ENCODE measurements around the gene EHD2.
A peak's percentile ranks its signal among the peaks of the same experiment; 100 is the strongest.
"Not testable (repeated sequence)": the region's sequence is repeated elsewhere in the genome, so short reads cannot be mapped to it uniquely, and the experiment has no call there.

EHD2 gene

DNA sequence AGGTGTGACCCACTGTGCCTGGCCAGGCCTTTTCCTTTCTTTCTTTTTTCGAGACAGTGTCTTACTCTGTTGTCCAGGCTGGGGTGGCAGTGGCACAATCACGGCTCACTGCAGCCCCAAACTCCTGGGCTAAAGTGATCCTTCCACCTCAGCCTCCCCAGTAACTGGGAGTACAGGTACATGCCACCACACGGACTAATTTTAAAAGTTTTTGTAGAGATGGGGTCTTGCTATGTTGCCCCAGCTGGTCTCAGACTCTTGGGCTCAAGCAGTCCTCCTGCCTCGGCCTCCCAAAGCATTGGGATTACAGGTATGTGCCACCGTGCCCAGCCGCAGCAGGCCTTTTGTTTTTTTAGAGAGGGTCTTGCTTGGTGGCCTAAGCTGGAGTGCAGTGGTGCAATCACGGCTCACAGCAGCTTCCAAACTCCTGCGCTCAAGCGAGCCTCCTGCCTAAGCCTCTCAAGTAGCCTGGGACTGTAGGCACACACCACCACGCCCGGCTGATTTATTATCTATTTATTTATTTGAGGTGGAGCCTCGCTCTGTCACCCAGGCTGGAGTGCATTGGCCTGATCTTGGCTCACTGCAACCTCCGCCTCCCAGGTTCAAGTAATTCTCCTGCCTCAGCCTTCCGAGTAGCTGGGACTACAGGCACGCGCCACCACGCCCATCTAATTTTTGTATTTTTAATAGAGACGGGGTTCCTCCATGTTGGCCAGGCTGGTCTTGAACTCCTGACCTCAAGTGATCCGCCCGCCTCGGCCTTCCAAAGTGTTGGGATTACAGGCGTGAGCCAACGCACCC is 64.2 kb downstream of the EHD2 start:
- not testable (repeated sequence) for DNase-seq

DNA sequence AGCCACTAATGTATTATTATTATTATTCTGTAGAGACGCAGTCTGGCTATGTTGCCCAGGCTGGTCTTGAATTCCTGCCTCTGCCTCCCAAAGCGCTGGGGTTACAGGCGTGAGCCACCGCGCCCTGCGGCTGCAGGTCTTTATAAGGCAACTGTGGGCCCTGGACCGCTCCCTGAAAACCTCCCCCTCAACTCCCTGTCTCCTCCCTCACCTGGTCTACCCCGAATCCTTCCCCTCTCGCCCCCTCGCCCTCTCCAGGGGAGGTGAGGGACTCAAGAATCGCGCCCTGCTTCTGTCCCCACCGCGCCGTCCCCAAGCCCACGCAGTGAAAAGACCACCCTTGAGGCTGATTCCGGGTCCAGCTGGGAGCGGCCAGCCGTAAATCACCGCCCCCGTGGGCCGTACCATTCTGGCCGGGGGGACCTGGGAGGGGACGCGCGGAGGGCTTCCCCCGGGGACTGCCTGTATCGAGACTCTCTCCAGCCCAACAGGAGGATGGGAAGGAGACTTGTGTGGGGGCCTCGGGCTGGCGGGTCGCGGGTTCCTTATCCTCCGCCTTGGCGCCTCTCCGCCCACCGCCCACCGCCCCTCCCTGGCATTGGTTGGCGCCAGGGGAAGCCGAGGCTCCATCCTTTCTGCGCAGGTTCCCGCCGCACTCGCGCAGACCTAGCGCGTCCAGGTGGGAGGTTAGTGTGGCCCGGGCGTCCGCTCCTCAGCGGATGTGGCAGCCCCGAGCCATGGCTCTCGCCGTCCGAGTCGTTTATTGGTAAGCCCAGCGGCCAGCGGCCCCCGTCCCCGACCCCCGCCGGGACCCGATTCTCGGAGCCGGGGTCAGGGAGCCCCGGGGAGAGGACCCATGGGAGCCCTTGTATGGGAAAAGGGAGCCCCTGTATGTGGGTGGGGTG is 65.1 kb downstream of the EHD2 start, which contains the start of gene SELENOW:
SELENOW (plus strand) TSS at position 655 of the 905 bp plus-strand sequence; CDS start at position 738, 83 bp downstream.
- DNase-seq, result peak; percentile 43 to 77

DNA sequence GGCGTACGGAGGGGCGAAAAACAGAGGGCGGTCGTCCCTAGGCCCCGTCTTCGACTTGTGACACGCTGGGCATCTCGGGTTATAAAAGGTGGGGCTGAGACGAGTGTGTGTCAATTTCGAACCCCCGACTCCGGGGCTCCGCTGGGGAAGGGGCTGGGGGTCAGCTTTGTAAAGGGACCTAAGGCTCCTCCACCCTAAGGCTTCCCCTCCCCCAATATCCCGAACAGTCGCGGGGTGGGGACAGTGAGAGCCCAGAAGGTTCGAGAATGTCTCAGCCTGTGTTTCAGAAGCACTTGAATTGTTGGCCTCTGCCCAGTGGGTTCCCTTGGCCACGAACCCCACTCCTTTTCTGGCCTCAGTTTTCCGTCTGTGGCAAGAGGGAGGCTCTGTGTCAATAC is 65.7 kb downstream of the EHD2 start:
- DNase-seq, result no peak

DNA sequence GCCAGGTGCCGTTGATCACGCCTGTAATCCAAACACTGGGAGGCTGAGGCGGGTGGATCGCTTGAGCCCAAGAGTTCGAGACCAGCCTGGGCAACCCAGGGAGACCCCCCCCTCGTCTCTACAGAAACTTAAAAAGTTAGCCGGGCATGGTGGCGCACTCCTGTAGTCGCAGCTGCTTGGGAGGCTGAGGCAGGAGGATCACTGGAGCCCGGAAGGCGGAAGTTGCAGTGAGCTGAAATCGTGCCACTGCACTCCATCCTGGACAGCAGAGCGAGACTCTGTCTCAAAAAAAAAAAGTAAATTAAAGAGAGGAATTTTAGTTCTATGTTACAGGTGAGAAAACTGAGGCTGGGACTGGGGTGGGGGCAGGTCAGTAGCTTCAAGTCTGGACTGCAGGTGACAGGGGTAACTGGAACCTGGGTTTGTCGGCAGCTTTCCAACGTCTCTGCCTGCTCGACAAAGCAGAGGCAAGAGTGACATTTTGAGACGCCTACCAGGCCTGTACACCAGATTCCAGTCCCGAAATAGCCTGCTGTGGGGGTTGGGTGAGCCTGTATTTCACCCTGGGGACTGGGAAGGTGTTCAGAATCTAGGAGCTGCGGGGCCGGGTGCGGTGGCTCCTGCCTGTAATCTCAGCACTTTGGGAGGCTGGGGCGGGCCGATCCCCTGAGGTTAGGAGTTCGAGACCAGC is 66.4 kb downstream of the EHD2 start:
- DNase-seq, result no peak

DNA sequence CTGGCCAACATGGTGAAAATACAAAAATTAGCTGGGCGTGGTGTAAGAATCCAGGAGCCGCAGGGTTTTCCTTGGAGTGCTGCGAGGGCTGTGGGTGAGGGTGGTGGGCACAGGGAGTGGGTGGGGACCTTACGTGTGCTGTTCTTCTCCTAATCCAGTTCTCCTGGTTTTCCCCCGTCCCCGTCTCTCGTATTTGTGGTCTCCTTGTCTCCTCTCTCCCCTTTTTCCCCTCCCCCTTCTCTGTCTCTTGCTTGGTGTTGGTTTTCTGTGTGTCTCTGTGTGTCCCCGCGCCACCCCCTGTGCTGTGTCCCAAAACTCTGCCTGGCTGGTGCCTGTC is 67.0 kb downstream of the EHD2 start:
- no peak for DNase-seq

DNA sequence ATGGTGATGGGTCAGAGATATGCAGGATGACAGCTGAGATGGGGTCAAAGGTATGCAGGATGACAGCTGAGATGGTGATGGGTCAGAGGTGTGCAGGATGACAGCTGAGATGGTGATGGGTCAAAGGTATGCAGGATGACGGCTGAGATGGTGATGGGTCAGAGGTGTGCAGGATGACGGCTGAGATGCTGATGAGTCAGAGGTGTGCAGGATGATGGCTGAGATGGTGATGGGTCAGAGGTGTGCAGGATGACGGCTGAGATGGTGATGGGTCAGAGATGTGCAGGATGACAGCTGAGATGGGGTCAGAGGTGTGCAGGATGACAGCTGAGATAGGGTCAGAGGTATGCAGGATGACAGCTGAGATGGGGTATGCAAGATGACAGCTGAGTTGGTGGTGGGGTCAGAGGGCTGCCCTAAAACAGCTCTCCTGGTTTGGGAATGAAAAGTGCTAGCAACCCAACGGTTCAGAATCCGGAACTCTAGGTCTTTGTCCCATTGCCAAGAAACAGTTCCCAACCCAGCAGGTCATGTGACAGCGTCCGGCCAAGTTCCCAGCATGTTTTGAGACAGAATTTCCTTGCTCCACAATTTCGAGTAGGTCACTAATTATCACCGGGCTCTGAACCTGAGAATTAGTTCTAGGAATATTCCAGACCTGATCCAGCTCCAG is 68.5 kb downstream of the EHD2 start:
- DNase-seq, result no peak

DNA sequence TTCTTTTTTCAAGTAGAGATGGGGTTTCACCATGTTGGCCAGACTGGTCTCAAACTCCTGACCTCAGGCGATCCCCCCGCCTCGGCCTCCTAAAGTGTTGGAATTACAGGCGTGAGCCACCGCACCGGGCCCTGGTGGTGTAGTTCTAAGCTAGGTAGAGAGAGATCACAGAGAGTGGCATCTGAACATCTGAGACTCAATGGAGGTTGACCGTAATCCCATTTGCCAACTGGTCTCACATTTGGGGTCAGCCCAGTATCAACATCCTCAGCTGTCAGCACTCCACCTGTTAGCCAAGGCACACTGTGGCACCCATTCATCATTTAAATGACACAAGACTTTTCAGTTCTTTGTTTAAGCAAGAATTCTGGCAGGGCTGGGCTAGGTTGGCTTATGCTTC is 73.3 kb downstream of the EHD2 start:
- DNase-seq, result no peak

DNA sequence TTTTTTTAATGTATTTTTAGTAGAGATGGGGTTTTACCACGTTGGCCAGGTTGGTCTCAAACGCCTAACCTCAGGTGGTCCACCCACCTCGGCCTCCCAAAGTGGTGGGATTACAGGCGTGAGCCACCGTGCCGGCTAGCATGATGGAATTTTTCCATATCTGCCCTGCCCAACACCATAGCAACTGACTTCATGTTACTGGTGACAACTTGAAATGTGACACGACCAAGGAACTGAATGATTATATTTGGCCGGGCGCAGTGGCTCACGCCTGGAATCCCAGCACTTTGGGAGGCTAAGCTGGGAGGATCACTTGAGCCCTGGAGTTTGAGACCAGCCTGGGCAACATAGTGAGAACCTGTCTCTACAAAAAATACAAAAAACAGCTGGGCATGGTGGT is 74.1 kb downstream of the EHD2 start:
- DNase-seq, result not testable (repeated sequence)

DNA sequence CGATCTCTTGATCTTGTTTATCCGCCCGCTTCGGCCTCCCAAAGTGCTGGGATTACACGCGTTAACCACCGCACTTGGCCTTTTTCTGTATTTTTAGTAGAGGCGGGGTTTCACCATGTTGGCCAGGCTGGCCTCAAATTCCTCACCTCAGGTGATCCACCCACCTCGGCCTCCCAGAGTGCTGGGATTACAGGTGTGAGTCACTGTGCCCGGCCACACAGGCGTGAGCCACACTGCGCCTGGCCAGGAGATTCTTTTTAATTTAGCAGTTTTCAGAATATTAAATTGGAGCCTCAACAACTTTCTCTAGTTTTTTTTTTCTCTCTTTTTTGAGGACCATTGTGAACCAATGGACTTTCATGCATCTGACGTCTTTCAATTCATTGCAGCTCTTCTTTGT is 76.6 kb downstream of the EHD2 start:
- not testable (repeated sequence) for DNase-seq

DNA sequence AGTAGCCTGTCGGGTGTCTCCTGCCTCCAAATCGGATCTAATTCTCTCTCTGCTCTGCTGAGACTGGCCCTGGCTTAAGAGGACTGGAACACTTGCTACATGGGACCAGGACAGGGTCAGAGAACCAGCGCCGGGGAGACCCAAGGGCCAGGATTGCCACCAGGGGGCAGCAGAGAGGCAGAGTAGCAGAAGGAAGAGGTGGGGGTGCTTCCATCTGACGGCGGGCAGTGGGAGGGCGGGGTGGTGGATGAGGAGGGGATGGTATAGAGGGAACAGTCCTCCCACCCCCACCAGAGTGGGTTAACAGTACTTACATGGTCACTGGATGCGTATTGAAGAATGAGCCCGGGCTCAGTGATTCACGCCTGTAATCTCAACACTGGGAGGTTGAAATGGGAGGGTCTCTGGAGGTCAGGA is 77.2 kb downstream of the EHD2 start:
- DNase-seq, result peak; percentile 27 to 76

DNA sequence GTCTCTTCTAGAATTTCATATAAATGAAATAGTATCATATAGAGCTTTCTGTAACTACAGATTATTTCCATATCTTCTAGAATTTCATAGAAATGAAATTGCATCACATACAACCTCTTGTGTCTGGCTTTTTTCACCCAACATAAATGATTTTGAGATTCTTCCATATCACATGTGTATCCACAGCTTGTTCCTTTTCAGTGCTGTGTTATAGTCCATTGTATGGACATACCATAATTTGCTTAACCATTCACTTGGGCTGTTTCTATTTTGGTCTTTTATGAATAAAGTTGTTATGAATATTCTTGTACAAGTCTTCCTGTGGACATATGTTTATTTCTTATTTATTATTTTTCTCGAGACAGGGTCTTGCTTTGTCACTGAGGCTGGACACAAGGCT is 79.4 kb downstream of the EHD2 start:
- no peak for DNase-seq
